Iris pigment epithelial cell (primary cell): Measurements from ENCODE around the gene RILP.

Source experiments
- DNase-seq: peaks from one replicate; pipeline ENCODE4 v3.0.0-alpha.2; 2011; ENCODE audit warnings: low read depth

RILP gene

GRCh38 chr17:1597861-1598342 lies 51.8 kb downstream of the RILP start:
- no peak for DNase-seq
